Mesothelial cell of epicardium (in vitro differentiated cells): ENCODE results near the gene SPEF1. TPM values are rescaled to one million over a fixed set of nuclear protein-coding genes. Genes with fewer than 3 reads are reported as not detected.

ENCODE experiments used
- DNase-seq, 2 experiments: peaks; one replicate each; pipeline ENCODE4 v3.0.0; 2021; ENCODE audit warnings: low spot score in 2 of 2; ENCODE audit not compliant: unreplicated experiment in 2 of 2
- H3K27ac Mint-ChIP-seq: 2 replicates; pipeline ENCODE4 v1.8.0; 2021; ENCODE audit warnings: mixed read lengths
- H3K27me3 Mint-ChIP-seq: 2 replicates; pipeline ENCODE4 v1.8.0; 2021; ENCODE audit warnings: low read depth, mixed read lengths
- H3K36me3 Mint-ChIP-seq: 2 replicates; pipeline ENCODE4 v1.8.0; 2021; ENCODE audit warnings: mixed read lengths
- H3K4me1 Mint-ChIP-seq: 2 replicates; pipeline ENCODE4 v1.8.0; 2021; ENCODE audit warnings: mixed read lengths
- H3K4me3 Mint-ChIP-seq: 2 replicates; pipeline ENCODE4 v1.8.0; 2021; ENCODE audit warnings: mild to moderate bottlenecking, moderate library complexity, mixed read lengths
- H3K9me3 Mint-ChIP-seq: 2 replicates; pipeline ENCODE4 v1.8.0; 2021; ENCODE audit warnings: mixed read lengths
- total RNA-seq: library from RNA; stranded (reverse); gene quantifications from 3 replicates; pipeline ENCODE4 v1.2.1, GENCODE V29; 2021
- TF ChIP-seq, protein P1 (sequence below): fragments of 200-600 bp; sonication (generic); IDR thresholded peaks from one replicate; pipeline ENCODE4 v1.5.0; 2021; ENCODE audit warnings: antibody characterized with exemption; ENCODE audit not compliant: unreplicated experiment

Gene SPEF1
- total RNA-seq, 1 donor from 2014 or later: 0.40 TPM

GRCh38 chr20:3744806-3745685 lies 36.2 kb downstream of the SPEF1 start:
- peaks cover 9% of the 10 kb centered on the region for H3K36me3 Mint-ChIP-seq
- H3K4me1 Mint-ChIP-seq: peaks cover 9% of the 10 kb centered on the region
- DNase-seq: peak in 1 of 2 experiments; percentile 60
- H3K9me3 Mint-ChIP-seq: no peaks in the 10 kb centered on the region
- TF ChIP-seq, protein P1, sequence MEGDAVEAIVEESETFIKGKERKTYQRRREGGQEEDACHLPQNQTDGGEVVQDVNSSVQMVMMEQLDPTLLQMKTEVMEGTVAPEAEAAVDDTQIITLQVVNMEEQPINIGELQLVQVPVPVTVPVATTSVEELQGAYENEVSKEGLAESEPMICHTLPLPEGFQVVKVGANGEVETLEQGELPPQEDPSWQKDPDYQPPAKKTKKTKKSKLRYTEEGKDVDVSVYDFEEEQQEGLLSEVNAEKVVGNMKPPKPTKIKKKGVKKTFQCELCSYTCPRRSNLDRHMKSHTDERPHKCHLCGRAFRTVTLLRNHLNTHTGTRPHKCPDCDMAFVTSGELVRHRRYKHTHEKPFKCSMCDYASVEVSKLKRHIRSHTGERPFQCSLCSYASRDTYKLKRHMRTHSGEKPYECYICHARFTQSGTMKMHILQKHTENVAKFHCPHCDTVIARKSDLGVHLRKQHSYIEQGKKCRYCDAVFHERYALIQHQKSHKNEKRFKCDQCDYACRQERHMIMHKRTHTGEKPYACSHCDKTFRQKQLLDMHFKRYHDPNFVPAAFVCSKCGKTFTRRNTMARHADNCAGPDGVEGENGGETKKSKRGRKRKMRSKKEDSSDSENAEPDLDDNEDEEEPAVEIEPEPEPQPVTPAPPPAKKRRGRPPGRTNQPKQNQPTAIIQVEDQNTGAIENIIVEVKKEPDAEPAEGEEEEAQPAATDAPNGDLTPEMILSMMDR: no peak
- no peak overlapping the region for H3K27ac Mint-ChIP-seq
- H3K4me3 Mint-ChIP-seq: peak overlapping the region; percentile 53
- peaks cover 65% of the 10 kb centered on the region for H3K27me3 Mint-ChIP-seq

GRCh38 chr20:3744037-3744436 lies 37.2 kb downstream of the SPEF1 start:
- TF ChIP-seq, protein P1: no peak
- H3K9me3 Mint-ChIP-seq: no peaks in the 10 kb centered on the region
- DNase-seq: no peak
- H3K4me1 Mint-ChIP-seq: peaks cover 10% of the 10 kb centered on the region
- H3K27me3 Mint-ChIP-seq: peaks cover 56% of the 10 kb centered on the region
- H3K36me3 Mint-ChIP-seq: peaks cover 9% of the 10 kb centered on the region
- H3K27ac Mint-ChIP-seq: no peak overlapping the region
- no peak overlapping the region for H3K4me3 Mint-ChIP-seq

- H3K4me3 Mint-ChIP-seq: no peak overlapping the region
- no peak for DNase-seq
- peaks cover 48% of the 10 kb centered on the region for H3K27me3 Mint-ChIP-seq
- TF ChIP-seq, protein P1: no peak
- H3K9me3 Mint-ChIP-seq: no peaks in the 10 kb centered on the region
- H3K27ac Mint-ChIP-seq: no peak overlapping the region
- H3K36me3 Mint-ChIP-seq: peaks cover 9% of the 10 kb centered on the region
- peaks cover 10% of the 10 kb centered on the region for H3K4me1 Mint-ChIP-seq
These were observed 38.0 kb downstream of the SPEF1 start for GRCh38 chr20:3743251-3743650.

- TF ChIP-seq, protein P1: no peak
- Mint-ChIP-seq H3K4me1 (peaks cover 10% of the 10 kb centered on the region), H3K9me3 (no peaks in the 10 kb centered on the region), H3K27ac (no peak overlapping the region), H3K27me3 (peaks cover 35% of the 10 kb centered on the region), H3K4me3 (no peak overlapping the region), H3K36me3 (peaks cover 9% of the 10 kb centered on the region)
- no peak for DNase-seq
These were observed 39.3 kb downstream of the SPEF1 start for GRCh38 chr20:3741836-3742458.

- Mint-ChIP-seq H3K27me3 (peaks cover 23% of the 10 kb centered on the region), H3K4me3 (no peak overlapping the region), H3K4me1 (peaks cover 10% of the 10 kb centered on the region), H3K36me3 (peaks cover 9% of the 10 kb centered on the region), H3K9me3 (no peaks in the 10 kb centered on the region), H3K27ac (peak overlapping the region; percentile 18)
- no peak for DNase-seq
- TF ChIP-seq, protein P1: no peak
These were observed 40.5 kb downstream of the SPEF1 start for GRCh38 chr20:3740615-3741301.
